DMS79 treated with DMSO at 0.1 percent for 48 hours (cell line): ENCODE results near the gene STON2.
"Not testable (repeated sequence)": the region's sequence is repeated elsewhere in the genome, so short reads cannot be mapped to it uniquely, and the experiment has no call there.

Source experiments
- DNase-seq: peaks from one replicate; lab custom pipeline; 2025; lab: John Stamatoyannopoulos, UW

The STON2 gene

DNA sequence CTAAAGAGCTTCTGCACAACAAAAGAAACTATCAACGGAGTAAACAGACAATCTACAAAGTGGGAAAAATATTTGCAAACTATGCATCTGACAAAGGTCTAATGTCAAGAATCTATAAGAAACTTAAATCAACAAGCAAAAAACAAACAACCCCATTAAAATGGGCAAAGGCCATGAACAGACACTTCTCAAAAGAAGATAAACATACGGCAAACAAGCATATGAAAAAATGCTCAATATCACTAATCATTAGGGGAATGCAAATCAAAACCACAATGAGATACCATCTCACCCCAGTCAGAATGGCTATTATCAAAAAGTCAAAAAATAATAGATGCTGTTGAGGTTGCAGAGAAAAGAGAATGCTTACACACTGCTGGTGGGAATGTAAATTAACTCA is 20.1 kb downstream of the STON2 start:
- not testable (repeated sequence) for DNase-seq

DNA sequence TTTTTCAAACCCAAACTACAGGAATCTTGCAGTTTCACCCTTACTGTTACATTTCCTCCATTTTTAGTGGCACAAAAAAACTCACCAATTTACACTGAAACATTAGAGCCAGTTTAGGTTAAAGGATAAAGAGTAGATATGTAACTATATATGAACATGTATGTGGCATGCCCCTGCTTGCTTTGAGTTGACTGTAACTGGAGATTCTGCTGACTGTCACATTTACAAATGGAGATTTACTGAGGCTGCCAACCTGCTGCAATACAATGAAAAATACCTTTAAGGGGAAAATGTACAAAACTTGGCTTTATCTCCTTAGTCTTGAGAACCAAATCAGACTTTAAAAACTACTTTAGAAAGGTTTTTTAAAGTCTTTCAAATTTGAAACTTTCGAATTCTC is 28.3 kb downstream of the STON2 start:
- DNase-seq: peak; percentile 45

DNA sequence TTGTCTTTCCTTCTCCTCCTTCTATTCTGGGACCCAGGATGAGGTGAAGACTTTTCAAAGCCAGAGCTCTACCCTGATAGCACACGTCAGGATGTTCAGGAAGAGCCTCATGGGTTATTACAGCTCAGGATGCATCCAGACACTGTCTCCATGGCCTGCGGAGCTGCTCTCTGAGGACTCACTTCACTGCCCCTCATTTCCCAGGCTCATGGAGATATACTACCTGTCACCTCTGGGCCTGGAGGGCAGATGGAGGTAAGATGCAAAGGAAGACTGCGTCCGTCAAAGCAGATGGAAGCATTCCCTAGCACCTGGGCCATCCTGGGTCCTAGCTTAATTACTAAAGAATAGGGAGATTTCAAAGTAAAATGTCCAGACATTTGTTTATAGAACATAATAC is 32.6 kb downstream of the STON2 start:
- no peak for DNase-seq

DNA sequence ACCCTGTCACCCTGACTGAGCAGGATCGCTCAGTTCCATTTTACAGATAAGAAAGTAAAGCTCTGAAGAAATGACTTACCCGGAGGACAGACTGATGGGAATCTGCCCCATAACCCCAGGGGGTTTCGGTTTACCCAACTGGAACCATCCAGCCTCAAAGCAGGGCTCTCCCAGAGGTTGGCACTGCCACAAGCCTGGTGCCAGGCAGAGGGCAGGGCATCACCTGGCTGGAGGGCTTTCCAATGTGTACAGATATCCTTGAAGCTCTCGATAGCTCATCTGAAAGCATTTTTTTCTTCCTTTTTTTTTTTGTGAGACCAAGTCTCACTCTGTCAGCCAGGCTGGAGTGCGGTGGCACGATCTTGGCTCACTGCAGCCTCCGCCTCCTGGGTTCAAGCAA is 33.2 kb downstream of the STON2 start:
- DNase-seq: no peak

DNA sequence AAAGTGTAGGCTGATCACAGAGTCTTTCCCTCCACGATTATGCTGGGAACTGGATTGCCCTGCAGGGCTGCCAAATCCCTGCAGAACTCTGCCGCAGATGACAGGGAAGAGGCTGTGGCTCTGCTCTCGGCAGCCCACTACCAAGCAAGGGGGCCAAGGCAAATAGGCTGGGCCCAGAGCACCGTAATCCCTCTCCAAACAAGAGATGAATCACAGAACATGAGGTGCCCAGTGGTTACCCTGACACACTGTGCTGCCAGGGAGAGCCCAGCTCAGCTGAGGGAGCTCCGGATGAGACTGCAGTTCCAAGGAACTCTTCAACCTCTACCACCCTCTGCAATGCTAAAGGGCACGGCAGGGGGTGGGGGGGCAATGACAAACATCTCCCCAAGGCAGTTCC is 33.9 kb downstream of the STON2 start:
- DNase-seq: no peak

DNA sequence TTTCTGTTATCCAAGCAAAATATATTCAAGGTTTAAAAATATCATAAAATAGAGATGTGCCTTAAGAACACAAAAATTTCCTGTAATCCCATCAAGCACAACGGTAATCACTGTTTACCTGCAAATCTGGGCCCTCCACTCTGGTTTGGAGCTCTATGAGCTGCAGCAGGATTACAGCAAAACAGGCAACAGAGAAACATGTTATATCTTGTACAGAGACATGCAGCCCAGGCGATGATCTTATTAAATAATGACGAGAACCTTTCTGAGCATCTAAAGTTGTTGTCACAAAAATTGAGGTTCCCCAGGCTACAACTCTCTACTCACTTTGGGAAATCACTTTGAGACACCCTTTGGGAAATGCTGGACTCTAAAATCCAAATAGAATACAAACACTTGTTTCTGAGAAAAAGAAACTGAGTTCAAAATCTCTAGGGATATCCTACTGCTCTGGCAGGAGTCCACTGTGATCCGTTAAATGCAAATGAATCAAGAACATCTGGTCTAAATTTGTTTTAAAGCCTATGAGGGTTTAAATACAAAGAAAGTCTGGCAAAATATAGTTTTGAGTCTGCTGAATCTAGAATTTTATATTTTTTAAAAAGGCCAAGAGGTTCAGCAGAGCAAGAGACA is 36.3 kb downstream of the STON2 start:
- DNase-seq: no peak

DNA sequence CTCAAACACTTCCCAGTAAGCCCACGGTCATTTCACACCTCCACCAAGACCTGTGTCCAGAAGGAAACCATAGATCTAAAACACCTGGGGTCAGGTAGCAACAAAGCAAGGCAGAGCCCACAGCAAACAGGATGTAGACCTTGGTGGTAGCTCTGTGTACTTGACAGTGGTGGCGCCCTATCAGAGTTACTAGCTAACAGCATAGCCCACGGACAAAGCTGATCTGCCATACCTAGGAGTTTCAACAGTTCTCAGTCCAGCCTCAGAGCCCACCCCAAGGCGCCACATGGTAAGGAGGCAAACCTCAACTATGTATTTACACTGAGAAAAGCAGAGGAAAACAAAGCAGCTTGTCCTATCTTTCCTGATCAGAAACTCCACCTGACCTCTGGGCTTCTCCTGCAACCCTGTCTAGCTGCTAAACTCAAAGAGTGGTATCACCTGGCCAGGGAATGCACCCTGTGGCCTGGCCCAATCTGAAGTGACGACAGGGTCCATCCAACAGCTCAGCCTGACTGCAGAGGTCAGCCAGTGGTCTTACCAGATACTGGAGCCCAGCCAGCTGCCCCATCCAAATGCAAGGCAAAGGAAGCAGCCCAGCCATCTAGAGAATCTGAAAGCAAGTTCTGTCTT is 46.3 kb downstream of the STON2 start:
- no peak for DNase-seq

DNA sequence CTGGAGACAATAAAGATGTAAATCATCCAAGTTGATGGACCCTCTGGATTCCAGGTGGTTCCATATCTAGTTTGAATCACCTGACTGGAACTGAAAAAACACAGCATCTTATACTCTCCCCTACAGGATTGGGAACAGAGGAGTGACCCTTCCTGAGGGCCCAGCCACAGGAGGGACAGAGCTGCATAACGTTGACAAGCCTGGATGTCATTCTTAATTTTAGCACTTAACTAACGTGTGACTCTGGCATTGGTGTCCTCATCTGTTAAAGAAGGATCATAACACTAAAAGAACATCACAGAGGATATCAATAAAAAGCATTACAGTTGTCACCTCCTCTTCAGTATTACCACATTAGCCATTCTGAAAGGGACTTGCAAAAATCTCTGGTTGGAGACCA is 47.7 kb downstream of the STON2 start:
- no peak for DNase-seq

DNA sequence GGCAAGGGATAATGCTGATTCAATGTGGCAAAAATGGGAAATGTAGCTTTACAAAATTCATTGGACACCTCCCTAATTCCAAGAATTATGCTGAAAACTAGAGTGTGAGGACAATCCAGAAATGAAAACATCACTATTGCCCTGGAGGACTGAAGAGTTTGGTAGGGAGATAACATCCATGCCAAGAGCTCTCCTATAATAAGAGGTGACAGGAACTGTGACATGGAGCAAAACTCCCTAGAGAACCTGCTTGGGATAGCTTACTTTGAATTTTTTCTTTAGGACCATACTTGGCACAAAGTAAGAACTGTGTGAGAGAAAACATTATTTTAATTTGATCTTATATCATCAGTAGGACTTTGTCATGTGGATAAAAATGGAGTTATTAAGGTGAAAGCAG is 48.9 kb downstream of the STON2 start:
- DNase-seq: no peak

DNA sequence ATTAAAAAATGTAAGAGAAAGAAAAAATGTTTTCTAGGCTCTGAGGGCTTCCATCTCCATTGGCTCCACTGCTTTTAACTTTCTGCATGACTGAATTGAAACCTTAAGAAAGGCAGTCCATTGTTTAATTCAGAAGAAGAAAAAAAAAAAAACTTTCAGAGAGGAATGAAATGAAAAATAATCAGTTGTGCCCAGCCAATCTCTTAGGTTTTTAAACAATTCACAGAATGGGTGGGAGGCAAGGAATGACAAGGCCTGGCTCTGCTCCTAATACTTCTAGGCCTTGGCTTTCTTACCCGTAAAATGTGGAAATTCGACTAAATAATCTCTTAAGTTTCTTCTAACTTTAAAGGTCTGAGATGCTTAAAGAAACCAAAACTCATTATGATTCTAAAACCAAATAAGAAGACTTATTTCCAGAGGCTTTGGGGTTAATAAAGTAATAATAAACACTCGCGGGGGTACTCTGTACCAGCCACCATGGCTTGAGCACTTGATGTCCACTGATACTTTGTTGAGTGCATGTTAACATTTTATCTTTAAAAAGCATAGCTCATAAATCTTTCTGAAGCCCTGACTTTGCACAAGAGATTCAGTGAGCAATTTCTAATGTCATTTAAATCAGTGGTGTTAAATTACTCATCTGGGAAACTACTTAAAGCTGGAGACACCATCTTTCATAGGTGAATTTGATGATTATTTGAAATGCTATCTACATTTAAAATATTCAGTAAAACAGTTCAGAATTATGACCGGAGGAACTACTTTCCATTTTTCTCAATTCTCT is 49.6 kb downstream of the STON2 start:
- DNase-seq: peak; percentile 21

DNA sequence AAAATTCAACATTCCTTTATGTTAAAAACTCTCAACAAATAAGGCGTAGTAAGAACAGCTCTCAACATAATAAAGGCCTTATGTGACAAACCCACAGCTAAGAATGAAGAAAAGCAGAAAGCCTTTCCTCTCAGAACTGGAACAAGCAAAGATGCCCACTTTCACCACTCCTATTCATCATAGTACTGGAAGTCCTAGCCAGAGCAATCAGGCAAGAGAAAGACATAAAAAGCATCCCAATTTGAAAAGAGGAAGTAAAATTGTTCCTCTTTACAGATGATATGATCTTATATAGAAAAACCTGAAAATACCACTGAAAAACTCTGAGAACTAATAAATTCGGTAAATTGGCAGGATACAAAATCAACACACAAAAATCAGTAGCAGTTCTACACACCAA is 52.1 kb downstream of the STON2 start:
- DNase-seq: no peak

DNA sequence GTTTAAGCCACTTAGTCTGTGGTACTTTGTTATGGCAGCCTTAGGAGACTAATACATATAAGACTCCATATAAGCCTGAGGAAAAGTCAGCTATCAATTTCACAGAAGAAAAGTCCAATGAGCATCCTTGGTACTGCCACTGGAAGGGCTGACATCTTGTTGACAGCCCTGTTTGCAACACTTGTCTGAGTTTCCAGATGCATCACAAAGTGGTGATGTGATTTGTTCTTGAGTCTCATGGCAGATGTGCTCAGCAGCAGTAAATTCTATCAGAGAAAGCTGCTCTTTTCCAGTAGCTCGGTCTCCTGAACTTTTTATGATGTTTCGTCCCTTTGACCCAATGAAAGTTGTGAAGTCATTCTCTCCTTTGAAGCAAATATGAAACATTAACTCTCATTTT is 54.3 kb downstream of the STON2 start:
- no peak for DNase-seq

DNA sequence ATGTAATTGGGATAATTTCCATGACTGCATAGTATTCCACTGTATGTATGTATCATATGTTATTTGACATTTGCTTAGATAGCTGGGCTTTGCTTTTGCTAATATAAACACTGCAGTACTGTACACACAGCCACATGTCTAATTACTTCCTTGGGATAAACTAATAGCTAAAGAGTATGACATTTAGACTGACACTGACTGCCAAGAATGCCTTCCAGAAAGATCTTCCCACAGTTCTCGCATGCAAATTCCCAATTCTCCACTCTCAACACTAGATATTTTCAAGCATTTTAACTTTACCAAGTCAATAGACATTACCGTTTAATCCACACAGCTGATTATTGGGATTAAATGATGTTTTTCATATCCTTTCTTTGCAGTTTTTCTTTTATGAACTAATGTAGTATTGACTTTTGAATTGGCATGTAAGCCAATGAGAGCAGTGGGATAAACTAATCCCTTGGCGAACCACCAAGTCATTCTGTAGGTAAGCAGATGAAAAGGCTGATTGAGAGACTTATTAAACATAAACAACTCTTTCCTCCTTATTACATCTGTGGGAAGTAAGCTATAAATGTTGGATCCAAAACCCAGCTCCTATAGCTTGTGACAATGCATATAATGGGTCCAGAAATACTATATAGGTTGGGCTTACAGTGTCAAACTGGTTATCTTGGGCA is 55.5 kb downstream of the STON2 start:
- DNase-seq: no peak

DNA sequence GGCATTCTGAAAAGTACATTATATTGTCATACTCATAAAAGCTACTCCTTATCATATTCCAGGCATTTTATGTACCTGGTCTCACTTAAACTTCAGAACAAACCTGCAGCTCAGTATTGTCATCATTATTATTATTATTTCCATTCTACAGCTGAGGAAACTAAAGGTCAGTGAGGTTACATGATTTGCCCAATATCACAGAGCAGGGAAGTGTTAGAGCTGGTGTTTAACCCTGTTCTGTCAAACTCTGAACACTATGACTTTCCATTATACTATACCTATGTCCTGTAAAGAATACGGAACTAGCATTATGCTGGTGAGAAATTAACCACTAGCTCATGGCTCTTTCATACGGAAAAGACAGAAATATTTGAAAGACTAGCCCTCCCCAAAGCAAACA is 56.4 kb downstream of the STON2 start:
- no peak for DNase-seq

DNA sequence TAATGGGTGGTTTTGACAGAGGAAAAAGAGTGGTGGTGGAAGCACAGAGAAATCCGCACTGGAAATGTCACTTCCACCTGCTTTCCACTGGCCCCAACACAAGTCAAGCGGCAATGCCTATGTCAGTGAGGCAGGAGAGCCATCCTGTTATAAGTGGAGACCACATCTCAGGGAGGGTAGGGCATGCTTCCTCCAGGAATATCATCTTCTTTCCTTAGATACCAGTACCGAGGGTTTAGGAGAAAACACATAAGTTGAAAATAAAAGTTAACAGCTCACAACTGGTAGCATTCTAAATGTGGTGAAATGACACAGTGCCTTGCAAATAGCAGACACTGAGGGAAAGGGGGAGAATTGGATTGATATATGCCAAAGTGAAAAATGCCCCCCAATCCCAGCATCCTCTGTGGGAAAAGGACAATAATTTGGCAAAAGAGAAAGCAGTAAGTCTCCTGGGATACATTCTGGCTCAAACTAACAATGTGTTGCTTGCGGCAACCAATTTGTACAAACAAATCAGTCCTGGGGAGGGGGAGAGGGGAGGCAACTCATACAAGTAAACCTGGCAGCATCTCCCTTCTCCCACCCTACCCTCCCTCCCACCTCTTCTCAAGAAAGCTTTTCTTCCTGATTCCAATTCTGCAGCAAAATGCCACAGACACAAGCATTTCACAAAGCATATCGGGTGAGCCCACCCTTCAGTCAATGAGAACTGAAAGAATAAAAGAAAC is 57.1 kb downstream of the STON2 start:
- no peak for DNase-seq

DNA sequence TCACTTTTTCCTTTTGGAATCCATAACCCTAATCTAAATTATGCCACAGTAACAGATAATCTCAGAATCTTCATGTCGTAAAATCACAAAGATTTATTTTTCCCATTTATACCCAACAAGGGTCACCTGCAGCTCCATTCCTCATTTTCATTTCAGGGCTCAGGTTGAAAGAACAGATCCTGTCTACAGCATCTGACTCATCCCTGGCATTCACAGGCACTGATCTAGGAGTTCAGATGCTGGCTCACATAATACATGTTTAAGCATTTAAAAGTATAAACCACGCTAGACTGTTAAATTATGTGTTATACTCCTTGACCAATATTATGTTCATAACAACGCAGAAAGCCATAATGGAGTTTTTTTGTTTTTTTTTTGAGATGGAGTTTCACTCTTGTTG is 58.3 kb downstream of the STON2 start:
- DNase-seq: no peak

DNA sequence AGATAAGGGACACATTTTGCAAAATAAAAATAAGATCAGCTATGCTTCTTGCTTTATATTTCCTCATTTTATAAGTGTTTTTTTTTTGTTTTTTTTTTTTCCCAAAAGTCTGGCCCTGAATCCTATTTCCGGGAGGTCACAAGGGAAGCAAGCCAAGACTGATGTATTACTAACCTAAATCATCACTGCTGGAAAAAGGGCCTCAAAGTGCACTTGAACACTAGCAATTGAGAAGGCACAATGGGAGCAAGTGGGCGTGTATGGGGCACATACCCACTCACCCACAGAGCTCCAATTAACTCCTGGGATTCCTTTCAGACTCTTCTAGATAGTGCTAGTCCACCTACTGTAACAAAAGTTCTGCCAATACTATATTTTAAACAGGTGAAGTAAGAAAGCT is 58.8 kb downstream of the STON2 start:
- peak; percentile 94 for DNase-seq

DNA sequence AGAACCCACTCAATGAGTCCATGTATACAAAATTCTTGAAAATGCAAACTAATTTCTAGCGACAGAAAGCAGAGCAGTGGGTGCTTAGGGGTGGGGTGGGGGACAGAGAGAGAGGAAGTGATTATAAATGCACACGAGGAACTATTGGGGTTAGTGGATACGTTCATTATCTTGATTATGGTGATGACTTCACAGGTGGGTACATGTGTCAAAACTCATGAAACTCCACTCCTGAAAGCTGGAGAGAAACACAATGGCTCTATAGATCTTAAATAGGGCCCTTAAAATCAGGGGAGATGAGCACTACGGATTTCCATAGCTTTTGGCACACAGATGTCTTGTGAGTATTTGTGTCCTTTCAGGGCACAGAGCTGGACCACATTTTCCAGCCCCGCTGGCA is 59.9 kb downstream of the STON2 start:
- no peak for DNase-seq

DNA sequence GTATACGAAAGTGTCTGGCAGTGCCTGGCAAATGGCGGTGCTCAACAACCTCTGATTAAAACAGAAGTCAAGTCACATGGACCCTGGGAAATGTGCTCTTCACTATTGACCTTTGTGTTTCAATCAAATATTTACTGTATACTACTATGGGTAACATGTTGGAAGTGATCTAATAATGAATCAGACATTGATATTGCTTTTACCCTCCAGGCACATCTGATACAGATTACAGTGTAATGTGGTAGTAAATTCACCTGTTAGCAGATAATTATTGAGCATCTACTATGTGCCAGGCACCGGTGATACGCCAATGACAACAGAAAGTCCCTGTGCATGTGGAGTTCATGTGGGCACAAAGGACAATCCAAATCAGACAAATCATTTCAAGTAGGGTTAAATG is 63.1 kb downstream of the STON2 start:
- DNase-seq: no peak

DNA sequence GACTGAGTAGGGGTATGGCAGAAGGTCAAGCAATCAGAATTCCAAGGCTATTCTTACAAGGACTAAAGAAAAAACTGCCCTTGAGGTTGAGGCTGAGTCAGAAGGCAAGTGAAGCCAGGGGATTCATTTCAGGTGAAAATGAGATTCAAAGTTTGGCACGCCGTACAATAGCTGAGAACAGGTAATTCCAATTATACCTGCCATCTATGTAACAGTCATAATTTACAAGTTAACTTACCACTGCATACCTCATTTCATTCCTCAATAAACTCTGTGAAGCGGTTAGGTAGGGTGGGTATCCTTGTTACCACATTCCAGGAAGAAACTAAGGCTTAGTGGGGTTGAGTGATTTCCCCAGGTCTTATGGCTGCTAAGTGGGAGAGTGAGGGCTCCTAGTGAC is 64.1 kb downstream of the STON2 start:
- no peak for DNase-seq

DNA sequence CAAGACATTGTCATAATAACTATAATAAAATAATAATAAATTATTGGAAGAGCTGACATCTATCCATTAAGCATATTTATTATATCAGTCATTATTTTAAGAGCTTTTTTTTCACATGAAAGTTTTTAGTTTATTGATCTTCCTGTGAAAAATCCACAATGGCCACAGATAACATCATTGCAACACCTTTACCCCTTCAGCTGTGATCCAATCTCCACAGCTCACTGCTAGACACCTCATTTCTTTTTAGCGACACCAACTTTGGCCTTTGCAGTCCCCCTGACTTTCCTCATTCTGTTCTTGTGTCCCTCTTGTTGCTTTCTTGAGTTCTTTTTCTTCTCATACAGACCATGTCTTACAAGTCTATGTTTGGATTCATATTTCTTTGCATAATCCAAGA is 67.4 kb downstream of the STON2 start:
- DNase-seq: no peak
